DND-41 (cell line): ENCODE data around the gene ZNF813.
"Not testable (repeated sequence)": the region's sequence is repeated elsewhere in the genome, so short reads cannot be mapped to it uniquely, and the experiment has no call there.

Source experiments
- CTCF ChIP-seq: IDR thresholded peaks from 2 replicates; pipeline ENCODE4 v1.5.1; 2012; ENCODE audit warnings: borderline replicate concordance, low read length, moderate library complexity, mild to moderate bottlenecking; ENCODE audit not compliant: poor library complexity, severe bottlenecking; ENCODE audit errors: extremely low read depth
- EZH2 ChIP-seq: IDR thresholded peaks from 3 replicates; pipeline ENCODE4 v1.6.1; 2012; ENCODE audit warnings: borderline replicate concordance, low read depth, mild to moderate bottlenecking, moderate library complexity, low read length, inconsistent platforms; ENCODE audit not compliant: severe bottlenecking

- TF ChIP-seq EZH2, result not testable (repeated sequence)
- peak; percentile 29 for TF ChIP-seq CTCF
These were observed 7.3 kb downstream of the ZNF813 start for GRCh38 chr19:53474832-53475231.
